Endothelial cell of umbilical vein (primary cell): ENCODE results near the gene FAM3A. TPM values are rescaled to one million over a fixed set of nuclear protein-coding genes. Genes with fewer than 3 reads are reported as not detected.

Source experiments
- BruUV-seq: library from RNA; stranded (reverse); fragments of 400-500 nt; replicated peaks from 2 replicates; lab custom pipeline; 2021; lab: Mats Ljungman, UMichigan
- CTCF ChIA-PET: fragments of 300-600, 350-600 bp; sonication (Branson Sonifier 250); formaldehyde crosslinking; loops from one replicate; lab custom pipeline; 2021; ENCODE audit warnings: antibody characterized with exemption, inconsistent platforms; lab: Charles Lee
- POLR2A ChIA-PET: fragments of 300-600, 350-600 bp; sonication (Branson Sonifier 250); formaldehyde crosslinking; loops from one replicate; lab custom pipeline; 2021; ENCODE audit warnings: antibody characterized with exemption, inconsistent platforms; lab: Charles Lee
- DNase-seq: peaks from one replicate; pipeline ENCODE4 v3.0.0-alpha.2; 2011; ENCODE audit warnings: low read depth, low spot score
- FAIRE-seq: peaks from 2 replicates; lab custom pipeline; 2011; peaks lifted over from hg19 to GRCh38; lab: Jason Lieb, UNC
- H2AFZ ChIP-seq: 2 replicates; pipeline ENCODE4 v1.6.0; 2012; ENCODE audit warnings: low read depth, low read length, control low read depth, inconsistent platforms
- H3K27ac ChIP-seq: 2 replicates; pipeline ENCODE4 v1.5.1; 2011; ENCODE audit warnings: low read depth, mild to moderate bottlenecking, control low read depth, low read length, moderate library complexity; ENCODE audit not compliant: insufficient read depth
- H3K27me3 ChIP-seq, 2 experiments: 2 replicates each; pipeline versions ENCODE4 v1.6.0 to v1.6.1; 2011; ENCODE audit warnings: low read length in 2 of 2, mixed read lengths in 1 of 2; ENCODE audit not compliant: control insufficient read depth in 2 of 2, insufficient read depth in 2 of 2
- H3K36me3 ChIP-seq, 2 experiments: 2 replicates in 1 of 2; 3 replicates in 1 of 2; pipeline ENCODE4 v1.5.1; 2011; ENCODE audit warnings: low read length in 2 of 2, mild to moderate bottlenecking in 1 of 2, moderate library complexity in 1 of 2; ENCODE audit not compliant: control insufficient read depth in 2 of 2, insufficient read depth in 2 of 2; ENCODE audit errors: extremely low read depth in 1 of 2
- H3K4me1 ChIP-seq: 3 replicates; pipeline ENCODE4 v1.5.1; 2011; ENCODE audit warnings: mild to moderate bottlenecking, low read length; ENCODE audit not compliant: control insufficient read depth, insufficient read depth; ENCODE audit errors: extremely low read depth
- H3K4me2 ChIP-seq: 2 replicates; pipeline ENCODE4 v1.6.1; 2011; ENCODE audit warnings: low read length, control low read depth, mixed read lengths; ENCODE audit not compliant: insufficient read depth
- H3K4me3 ChIP-seq, 3 experiments: fragments of 200-600 bp in 1 of 3; sonication (generic), shearing (Covaris generic) in 1 of 3; replicated peaks in 1 of 3; 2 replicates each; pipeline ENCODE4 v1.5.1; 2011 to 2016; ENCODE audit warnings: control low read depth in 3 of 3, low read length in 3 of 3, mild to moderate bottlenecking in 2 of 3, inconsistent platforms in 1 of 3, low read depth in 1 of 3, moderate library complexity in 1 of 3; ENCODE audit not compliant: insufficient read depth in 1 of 3
- H3K79me2 ChIP-seq: 2 replicates; pipeline ENCODE4 v1.6.0; 2012; ENCODE audit warnings: low read length, inconsistent platforms; ENCODE audit not compliant: control insufficient read depth, insufficient read depth
- H3K9ac ChIP-seq: replicated peaks from 2 replicates; pipeline ENCODE3; 2011; ENCODE audit warnings: low read length, control low read depth; ENCODE audit not compliant: insufficient read depth; ENCODE audit errors: extremely low read depth
- H3K9me1 ChIP-seq: replicated peaks from 3 replicates; pipeline ENCODE4 v1.6.0; 2011; ENCODE audit warnings: mild to moderate bottlenecking, low read length; ENCODE audit not compliant: control insufficient read depth, insufficient read depth; ENCODE audit errors: extremely low read depth
- H3K9me3 ChIP-seq: replicated peaks from 2 replicates; pipeline ENCODE4 v1.5.1; 2012; ENCODE audit warnings: low read length, inconsistent platforms; ENCODE audit not compliant: control insufficient read depth, insufficient read depth
- H4K20me1 ChIP-seq: replicated peaks from 2 replicates; pipeline ENCODE3; 2011; ENCODE audit warnings: mild to moderate bottlenecking, low read length; ENCODE audit not compliant: control insufficient read depth, insufficient read depth; ENCODE audit errors: extremely low read depth
- CTCF ChIP-seq, 2 donors: IDR thresholded peaks; 1 replicate in 1 of 2; 2 replicates in 1 of 2; pipeline ENCODE4 v1.5.1; 2011; ENCODE audit warnings: low read length in 2 of 2, mild to moderate bottlenecking in 2 of 2, moderate library complexity in 2 of 2, control low read depth in 1 of 2, inconsistent platforms in 1 of 2, low read depth in 1 of 2; ENCODE audit not compliant: insufficient read depth in 1 of 2; ENCODE audit errors: extremely low read depth in 1 of 2
- EZH2 ChIP-seq: IDR thresholded peaks from 2 replicates; pipeline ENCODE4 v1.6.1; 2012; ENCODE audit warnings: borderline replicate concordance, low read depth, mild to moderate bottlenecking, moderate library complexity, low read length, inconsistent platforms; ENCODE audit not compliant: severe bottlenecking
- FOS ChIP-seq: IDR thresholded peaks from 2 replicates; pipeline ENCODE4 v1.6.1; 2011; ENCODE audit warnings: mild to moderate bottlenecking, low read length, moderate library complexity, borderline replicate concordance; ENCODE audit not compliant: insufficient read depth
- MYC ChIP-seq: IDR thresholded peaks from one replicate; pipeline ENCODE4 v1.6.1; 2011; ENCODE audit warnings: mild to moderate bottlenecking, low read depth, low read length
- POLR2A ChIP-seq: IDR thresholded peaks from 2 replicates; pipeline ENCODE4 v1.6.1; 2012; ENCODE audit warnings: low read depth, mild to moderate bottlenecking, control low read depth, low read length
- dilution Hi-C: fragments of 300-500 bp; cut with MboI; formaldehyde crosslinking; loops from one replicate; pipeline ENCODE4 v1.15.0; 2019; ENCODE audit warnings: low sequenced_read_pairs; ENCODE audit not compliant: extremely low pct_ligation_motif_present
- intact Hi-C: fragments of 100-400 bp; cut with micrococcal nuclease; formaldehyde crosslinking; loops from one replicate; pipeline ENCODE4 v1.10.0; 2022
- polyA plus RNA-seq, 4 experiments: library from polyadenylated mRNA; depleted of rRNA in 3 of 4; stranded (reverse) in 3 of 4; unstranded in 1 of 4; fragments of >200 nt; gene quantifications; 2 replicates each; pipeline versions ENCODE4 v1.2.1 to v1.2.3, GENCODE V29; 2011 to 2012; ENCODE audit warnings: missing spikeins in 1 of 4
- total RNA-seq: library from RNA; stranded (reverse); gene quantifications from 2 replicates; pipeline ENCODE4 v1.2.3, GENCODE V29; 2021
- TF ChIP-seq, protein P1 (sequence below): IDR thresholded peaks from 2 replicates; pipeline ENCODE4 v1.6.1; 2011; ENCODE audit not compliant: insufficient read depth, insufficient read length

The FAM3A gene
- total and polyA plus RNA-seq, 2 donors (not counting 3 experiments of a cell fraction or from before 2014, with no cell fraction given) = 32.0 to 42.9 TPM

GRCh38 chrX:154484255-154485149, 31.5 kb downstream of the FAM3A start:
- no peak for FAIRE-seq
- intact Hi-C loops (no loop called here), dilution Hi-C loops (no loop called here)
- no peak overlapping the region for H3K4me2 ChIP-seq
- no peaks in the 10 kb centered on the region for H3K9me3 ChIP-seq
- H3K79me2 ChIP-seq = peaks cover 10% of the 10 kb centered on the region
- CTCF ChIA-PET = interaction anchor here (2.0 kb wide), 1 partner anchor 8 kb away, joined by 7 read pairs; no protein-coding TSS in a partner anchor
- no peak for DNase-seq
- H3K27ac ChIP-seq = no peak overlapping the region
- H3K9me1 ChIP-seq = no peaks in the 10 kb centered on the region
- TF ChIP-seq CTCF (IDR thresholded peaks at IDR 0.05; ENCODE audit: extremely low read depth in 1 of 2, insufficient read depth in 1 of 2, low read depth in 1 of 2, low read length in 2 of 2) = no peak
- TF ChIP-seq, protein P1, sequence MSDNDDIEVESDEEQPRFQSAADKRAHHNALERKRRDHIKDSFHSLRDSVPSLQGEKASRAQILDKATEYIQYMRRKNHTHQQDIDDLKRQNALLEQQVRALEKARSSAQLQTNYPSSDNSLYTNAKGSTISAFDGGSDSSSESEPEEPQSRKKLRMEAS = no peak
- TF ChIP-seq EZH2 = no peak
- no peak for TF ChIP-seq MYC
- no peak for TF ChIP-seq POLR2A
- no peak for TF ChIP-seq FOS
- H2AFZ ChIP-seq = no peak overlapping the region
- no peaks in the 10 kb centered on the region for H4K20me1 ChIP-seq
- peaks cover 3% of the 10 kb centered on the region for H3K4me1 ChIP-seq
- no peak overlapping the region for H3K9ac ChIP-seq
- no peaks in the 10 kb centered on the region for H3K27me3 ChIP-seq
- no peak overlapping the region for H3K4me3 ChIP-seq
- BruUV-seq = TSS peak; percentile 7
- H3K36me3 ChIP-seq = no peaks in the 10 kb centered on the region
- POLR2A ChIA-PET = no interaction called here
